Measurements from ENCODE around the gene PI16.

PI16 gene
- long read RNA-seq: 0 reads

GRCh38 chr6:36954262-36954931 lies at the start of gene PI16:
PI16 (plus strand) TSS chr6:36954738; CDS start chr6:36954761, 23 bp downstream.
- Histone ChIP-seq H3K27ac (replicated peaks) (no peak within 1 kb of the TSS), H3K4me3 (replicated peaks; ENCODE audit: insufficient read depth, low read length) (no peak within 1 kb of the TSS), H3K27me3 (ENCODE audit: insufficient read depth, poor library complexity, severe bottlenecking) (peaks cover 22% of the 10 kb centered on the region)
- DNase-seq (ENCODE audit: low read depth in 1 of 2, low spot score in 1 of 2): peak in 1 of 2 experiments; percentile 82
- TF ChIP-seq CTCF (IDR thresholded peaks at IDR 0.05; ENCODE audit: insufficient read depth, low read length): no peak
- TF ChIP-seq POLR2AphosphoS5 (IDR thresholded peaks at IDR 0.05; ENCODE audit: low read depth): peak; percentile 97
- 0 out of 2 replicates have a peak, but pooled peaks have one; percentile 7 for TF ChIP-seq SPI1 (IDR thresholded peaks at IDR 0.05; ENCODE audit: borderline replicate concordance, low read depth)
- no peak for TF ChIP-seq GABPA (IDR thresholded peaks at IDR 0.05; ENCODE audit: low read depth)

- no peak for TF ChIP-seq GABPA (IDR thresholded peaks at IDR 0.05; ENCODE audit: low read depth)
- no peak for TF ChIP-seq POLR2AphosphoS5 (IDR thresholded peaks at IDR 0.05; ENCODE audit: low read depth)
- no peak for TF ChIP-seq CTCF (IDR thresholded peaks at IDR 0.05; ENCODE audit: insufficient read depth, low read length)
- no peak for TF ChIP-seq SPI1 (IDR thresholded peaks at IDR 0.05; ENCODE audit: borderline replicate concordance, low read depth)
- TF ChIP-seq REST (IDR thresholded peaks at IDR 0.05; ENCODE audit: insufficient replicate concordance, low read depth): no peak
- no peak for DNase-seq (ENCODE audit: low read depth in 1 of 2, low spot score in 1 of 2)
- no peaks in the 10 kb centered on the region for H3K27me3 ChIP-seq (ENCODE audit: insufficient read depth, poor library complexity, severe bottlenecking)
- no peak overlapping the region for H3K27ac ChIP-seq (replicated peaks)
- no peak overlapping the region for H3K4me3 ChIP-seq (replicated peaks; ENCODE audit: insufficient read depth, low read length)
These were observed 49.6 kb upstream of the PI16 start for GRCh38 chr6:36904851-36905393.

GRCh38 chr6:36906539-36907325 lies 47.8 kb upstream of the PI16 start:
- H3K27ac ChIP-seq (replicated peaks): no peak overlapping the region

More at GRCh38 chr6:36906539-36907325, 47.8 kb upstream of the PI16 start:
- DNase-seq (ENCODE audit: low read depth in 1 of 2, low spot score in 1 of 2): no peak
- no peak overlapping the region for H3K4me3 ChIP-seq (replicated peaks; ENCODE audit: insufficient read depth, low read length)
- TF ChIP-seq POLR2AphosphoS5 (IDR thresholded peaks at IDR 0.05; ENCODE audit: low read depth): no peak
- no peak for TF ChIP-seq GABPA (IDR thresholded peaks at IDR 0.05; ENCODE audit: low read depth)
- no peak for TF ChIP-seq SPI1 (IDR thresholded peaks at IDR 0.05; ENCODE audit: borderline replicate concordance, low read depth)
- no peak for TF ChIP-seq REST (IDR thresholded peaks at IDR 0.05; ENCODE audit: insufficient replicate concordance, low read depth)
- no peak for TF ChIP-seq CTCF (IDR thresholded peaks at IDR 0.05; ENCODE audit: insufficient read depth, low read length)
- H3K27me3 ChIP-seq (ENCODE audit: insufficient read depth, poor library complexity, severe bottlenecking): no peaks in the 10 kb centered on the region
